Stimulated activated CD4-positive, alpha-beta T cell treated with anti-CD3 and anti-CD28 coated beads, TNF-alpha, amount 100 ng/mL, for 24 hours (primary cell): Measurements from ENCODE around the gene MUC13.

Experiments
- DNase-seq, 3 experiments: peaks; one replicate each; pipeline ENCODE4 v3.0.0-alpha.2; 2020; ENCODE audit warnings: low read depth in 3 of 3

MUC13 gene

DNA sequence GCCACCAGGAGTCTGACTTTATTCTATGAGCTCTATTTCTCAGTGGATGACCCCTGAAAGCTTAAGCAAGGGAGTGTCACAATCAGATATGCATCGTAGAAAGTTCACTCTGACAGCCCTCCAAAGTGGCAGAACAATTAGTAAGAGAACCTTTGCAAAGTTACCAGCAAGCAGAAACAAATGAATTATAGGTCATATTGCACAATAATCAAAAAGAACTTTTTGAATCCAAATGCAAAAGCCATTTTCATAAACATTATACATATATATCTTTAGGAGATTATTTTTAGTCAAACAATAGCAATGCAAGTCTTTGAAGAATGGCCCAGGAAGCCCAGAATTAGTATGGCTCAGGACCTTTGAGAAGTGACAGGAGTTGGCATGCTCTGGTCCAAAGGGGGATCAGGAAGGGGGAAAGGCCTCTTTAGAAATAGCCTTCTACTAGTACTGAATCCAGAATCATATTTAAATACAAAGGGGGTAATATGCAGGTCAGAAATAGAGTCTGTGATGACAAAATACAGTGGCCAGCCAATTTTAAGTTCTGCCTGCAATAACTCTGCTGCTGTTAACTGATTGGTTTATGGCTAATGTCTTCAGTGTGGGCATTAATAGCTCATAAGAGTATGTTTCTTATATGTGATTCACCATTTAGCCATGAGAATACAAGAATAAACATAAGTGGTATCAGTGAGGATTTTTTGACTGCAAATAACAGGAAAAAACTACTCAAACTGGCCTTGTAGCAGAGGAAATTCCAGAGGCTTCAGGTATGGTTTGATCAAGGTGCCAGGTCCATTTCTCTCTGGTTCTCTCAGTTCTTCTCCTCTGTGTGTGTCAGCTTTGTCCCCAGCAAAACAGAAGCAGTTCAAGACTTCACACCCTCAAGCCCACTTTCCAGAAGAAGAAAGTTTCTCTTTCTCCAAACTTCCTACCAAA is 30.4 kb downstream of the MUC13 start:
- no peak for DNase-seq

- no peak for DNase-seq
Observed at GRCh38 chr3:124896824-124897526, 37.6 kb downstream of the MUC13 start.

DNA sequence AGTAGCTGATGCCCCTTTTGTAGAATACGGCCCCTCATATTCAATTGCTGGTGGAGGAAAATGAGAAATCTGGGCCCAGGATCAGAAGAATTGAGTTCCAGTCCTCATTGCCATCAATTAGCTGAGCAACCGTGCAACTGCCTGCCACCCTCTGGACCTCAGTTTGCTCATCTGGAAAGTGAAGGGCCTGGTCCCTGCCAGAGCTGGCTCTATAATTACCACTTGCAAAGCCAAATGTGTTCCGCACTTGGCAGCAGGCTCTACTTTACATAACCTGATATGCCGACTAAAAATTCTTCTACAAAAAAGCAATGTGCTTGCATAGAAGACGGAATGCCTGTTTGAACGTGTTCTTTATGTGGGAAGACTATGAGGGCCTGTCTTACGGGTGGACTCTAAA is 38.8 kb downstream of the MUC13 start:
- no peak for DNase-seq

DNA sequence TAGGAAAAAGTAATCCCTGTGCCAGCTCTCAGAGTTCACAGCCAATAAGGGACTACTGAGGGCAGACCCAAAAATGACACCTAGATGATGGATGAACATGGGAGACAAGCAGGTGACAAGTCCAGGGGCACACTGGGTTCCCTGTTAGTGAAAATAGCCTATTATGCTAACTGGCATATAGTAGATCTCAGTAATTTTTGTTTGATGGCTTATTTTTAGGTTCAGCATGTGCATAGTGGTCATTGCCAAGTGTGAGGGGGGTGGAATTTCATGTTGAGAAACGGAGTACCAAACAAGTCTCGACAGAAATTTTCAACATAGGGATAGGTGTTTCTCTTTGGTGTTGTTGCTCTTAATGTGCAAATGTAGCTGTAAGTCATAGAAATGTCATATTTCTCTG is 41.0 kb downstream of the MUC13 start:
- DNase-seq = no peak

- no peak for DNase-seq
Observed at GRCh38 chr3:124890573-124891190, 43.9 kb downstream of the MUC13 start.

- no peak for DNase-seq
Observed at GRCh38 chr3:124888482-124889441, 45.8 kb downstream of the MUC13 start.

DNA sequence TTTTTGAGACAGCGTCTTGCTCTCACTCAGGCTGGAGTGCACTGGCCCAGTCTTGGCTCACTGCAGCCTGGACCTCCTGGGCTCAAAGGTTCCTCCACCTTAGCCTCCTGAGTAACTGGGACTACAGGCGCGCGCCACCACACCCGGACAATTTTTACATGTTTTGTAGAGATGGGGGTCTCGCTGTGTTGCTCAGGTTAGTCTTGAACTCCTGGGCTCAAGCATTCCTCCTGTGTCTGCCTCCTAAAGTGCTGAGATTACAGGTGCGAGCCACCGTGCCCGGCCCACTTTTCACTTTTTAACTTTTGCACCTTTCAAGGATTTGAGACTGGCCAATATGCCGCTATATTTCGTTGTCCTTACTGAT is 46.6 kb downstream of the MUC13 start:
- no peak for DNase-seq

DNA sequence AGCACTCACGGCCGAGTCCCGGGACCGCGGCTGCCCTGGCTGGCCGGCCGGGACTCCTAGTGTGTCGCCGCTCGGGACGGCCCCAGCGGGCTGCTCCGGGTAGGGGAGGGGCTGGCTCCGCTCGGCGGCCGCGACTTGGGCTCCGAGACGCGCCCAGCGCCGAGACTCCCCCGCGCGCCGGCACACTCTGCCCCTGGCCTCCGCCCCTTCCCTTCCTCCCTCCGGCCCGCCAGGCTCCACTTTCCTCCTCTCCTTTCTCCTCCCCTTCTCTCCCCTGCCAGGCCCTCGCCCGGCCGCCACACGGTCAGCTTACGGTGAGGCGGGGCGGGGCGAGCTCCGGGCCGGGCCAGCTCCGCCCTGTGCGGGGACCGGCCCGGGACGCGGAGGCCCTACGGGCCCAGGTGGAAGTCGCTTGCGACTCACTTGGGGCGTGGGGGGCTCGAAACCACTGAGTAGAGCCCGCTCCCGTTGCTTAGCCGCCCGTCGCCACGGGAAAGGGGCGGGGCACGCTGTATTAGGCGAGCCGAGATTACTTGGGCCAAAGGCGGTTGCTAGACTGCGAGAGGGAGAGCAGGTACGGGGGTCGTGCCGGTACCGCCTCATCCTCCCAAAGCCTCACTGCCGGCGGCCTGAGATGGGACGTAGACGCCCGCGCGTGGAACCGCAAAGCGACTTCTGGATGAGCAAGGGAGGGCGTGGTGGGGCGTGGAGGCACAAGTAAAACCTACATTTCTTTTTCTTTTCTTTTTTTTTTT is 47.2 kb downstream of the MUC13 start, which contains the start of gene ITGB5:
Gene ITGB5, minus strand, starts transcription at position 189 of the 755 bp plus-strand sequence. CDS start 365 bp downstream, outside the sequence.
- DNase-seq = peak in 1 of 3 experiments; percentile 33

DNA sequence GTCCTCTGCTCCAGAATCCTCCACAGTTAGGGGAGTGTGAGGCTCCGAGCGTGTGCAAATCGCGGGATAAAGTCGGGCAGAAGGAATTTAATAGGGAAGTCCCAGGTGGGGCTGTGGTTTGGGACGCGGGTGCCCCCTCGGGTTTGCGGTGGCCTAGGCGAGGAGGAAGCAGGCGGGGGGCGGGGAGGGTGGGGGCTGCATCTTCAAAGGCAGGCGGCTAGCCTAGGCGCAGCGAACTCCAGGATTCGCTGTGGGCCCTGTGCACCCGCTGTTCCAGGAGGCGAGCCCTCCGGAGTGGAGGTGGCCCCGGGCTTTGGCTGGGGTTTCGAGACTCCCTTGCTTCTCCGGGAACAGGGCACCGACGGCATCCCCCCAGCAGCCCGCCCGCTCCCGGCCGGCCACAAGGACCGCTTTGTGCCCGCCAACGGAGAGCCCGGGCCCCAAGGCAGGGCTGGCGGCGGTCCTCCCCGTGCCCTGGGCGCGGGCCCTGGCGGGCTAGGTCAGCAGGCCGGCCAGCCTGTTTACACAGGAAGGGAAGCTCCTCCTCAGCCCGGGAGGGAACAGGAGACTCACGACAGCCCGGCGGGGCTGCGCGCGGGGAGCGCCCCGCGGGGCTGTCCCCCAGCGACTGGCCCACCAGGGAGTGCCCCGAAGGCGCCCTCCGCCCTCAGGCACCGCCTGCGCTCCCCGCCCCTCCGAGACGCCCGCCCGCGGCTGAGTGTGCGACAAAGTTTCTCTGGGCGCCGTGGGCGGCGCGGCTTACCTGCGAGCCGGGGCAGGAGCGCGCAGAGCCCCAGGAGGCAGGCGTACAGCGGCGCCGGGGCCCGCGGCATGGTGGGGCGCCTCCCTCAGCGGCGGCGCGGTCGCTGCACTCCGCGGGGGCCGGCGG is 48.1 kb downstream of the MUC13 start:
- peak in 1 of 3 experiments; percentile 39 for DNase-seq

DNA sequence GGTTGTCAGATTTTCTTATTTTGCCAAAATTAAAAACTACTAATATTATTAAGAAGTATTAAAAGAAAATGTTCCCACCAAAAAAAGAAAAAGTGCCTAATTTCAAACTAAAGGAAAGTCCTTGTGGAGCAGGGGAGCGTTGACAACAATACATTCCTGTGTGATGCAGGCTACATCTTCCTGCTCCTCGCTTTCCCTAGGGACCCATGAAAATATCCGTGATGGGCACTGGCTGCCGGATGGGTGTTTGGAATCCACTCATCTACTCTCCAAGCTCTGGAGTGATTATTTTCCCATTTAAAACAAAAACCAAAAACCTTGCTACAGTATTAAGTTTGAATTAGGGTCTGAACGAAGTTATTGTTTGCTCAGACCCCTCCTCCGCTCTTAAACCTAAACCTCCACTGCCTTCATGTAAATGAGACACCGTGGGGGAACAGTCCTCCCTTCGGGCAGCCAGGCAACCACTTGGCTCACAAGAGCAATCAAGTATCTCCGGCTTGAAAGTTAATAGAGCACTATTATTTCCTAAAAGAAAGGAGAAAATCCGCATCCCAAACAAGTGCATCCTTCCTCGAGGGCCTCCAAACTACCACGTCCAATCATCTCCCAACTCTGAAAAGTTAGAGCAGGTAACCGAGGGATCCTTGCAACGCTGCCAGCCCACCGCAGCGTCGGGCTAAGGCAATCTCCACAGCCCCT is 48.9 kb downstream of the MUC13 start:
- no peak for DNase-seq

DNA sequence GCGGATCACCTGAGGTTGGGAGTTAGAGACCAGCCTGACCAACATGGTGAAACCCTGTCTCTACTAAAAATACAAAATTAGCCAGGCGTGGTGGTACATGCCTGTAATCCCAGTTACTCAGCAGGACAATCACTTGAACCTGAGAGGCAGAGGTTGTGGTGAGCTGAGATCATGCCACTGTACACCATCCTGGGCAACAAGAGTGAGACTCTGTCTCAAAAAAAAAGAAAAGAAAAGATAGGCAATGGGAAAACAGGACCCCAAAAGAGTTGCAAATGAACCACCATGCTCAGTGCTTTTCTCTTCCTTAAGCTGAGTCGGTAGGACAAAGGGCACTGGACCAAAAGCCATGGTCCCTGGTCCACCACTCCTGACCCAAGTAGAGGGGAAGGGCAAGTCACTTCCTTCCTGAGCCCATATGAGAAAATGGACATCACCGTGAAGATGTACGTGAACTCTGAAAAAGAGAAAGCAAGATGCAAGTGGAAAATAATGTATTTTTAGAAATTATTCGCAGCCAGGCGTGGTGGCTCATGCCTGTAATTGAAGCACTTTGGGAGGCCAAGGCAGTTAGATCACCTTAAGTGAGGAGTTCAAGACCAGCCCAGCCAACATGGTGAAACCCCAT is 50.0 kb downstream of the MUC13 start:
- DNase-seq = no peak

DNA sequence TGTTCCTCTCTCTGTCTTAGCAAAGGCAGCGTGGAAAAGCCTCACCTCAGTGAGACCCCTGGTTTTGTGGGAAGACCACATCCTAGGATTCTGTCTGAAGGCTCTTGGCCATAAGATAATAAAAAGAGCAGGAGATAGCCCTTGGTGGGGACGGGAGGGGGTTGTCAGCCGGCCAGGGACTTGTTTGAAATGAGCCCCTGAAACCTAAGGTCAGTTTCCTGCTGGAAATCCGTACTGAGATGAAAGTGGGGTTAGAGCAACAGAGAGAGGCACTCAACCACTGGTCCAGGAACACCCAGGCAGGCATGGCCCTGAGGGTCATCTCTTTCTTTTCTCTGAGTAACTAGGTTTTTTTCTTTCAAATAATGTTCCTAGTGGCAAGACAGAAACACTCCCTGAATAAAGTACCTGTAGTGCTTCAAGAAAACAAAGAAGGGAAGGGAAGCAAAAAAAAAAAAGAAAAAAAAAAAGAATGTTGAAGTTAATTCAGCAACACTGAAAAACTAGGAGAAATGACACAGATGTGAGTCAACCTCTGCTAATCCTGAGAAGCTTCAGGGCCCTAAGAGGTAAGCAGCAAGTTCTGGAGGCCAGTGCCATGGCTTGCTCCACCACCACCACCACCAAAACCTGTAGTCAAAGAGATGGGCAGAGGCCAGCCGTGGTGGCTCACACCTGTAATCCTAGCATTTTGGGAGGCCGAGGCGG is 50.6 kb downstream of the MUC13 start:
- DNase-seq = no peak

DNA sequence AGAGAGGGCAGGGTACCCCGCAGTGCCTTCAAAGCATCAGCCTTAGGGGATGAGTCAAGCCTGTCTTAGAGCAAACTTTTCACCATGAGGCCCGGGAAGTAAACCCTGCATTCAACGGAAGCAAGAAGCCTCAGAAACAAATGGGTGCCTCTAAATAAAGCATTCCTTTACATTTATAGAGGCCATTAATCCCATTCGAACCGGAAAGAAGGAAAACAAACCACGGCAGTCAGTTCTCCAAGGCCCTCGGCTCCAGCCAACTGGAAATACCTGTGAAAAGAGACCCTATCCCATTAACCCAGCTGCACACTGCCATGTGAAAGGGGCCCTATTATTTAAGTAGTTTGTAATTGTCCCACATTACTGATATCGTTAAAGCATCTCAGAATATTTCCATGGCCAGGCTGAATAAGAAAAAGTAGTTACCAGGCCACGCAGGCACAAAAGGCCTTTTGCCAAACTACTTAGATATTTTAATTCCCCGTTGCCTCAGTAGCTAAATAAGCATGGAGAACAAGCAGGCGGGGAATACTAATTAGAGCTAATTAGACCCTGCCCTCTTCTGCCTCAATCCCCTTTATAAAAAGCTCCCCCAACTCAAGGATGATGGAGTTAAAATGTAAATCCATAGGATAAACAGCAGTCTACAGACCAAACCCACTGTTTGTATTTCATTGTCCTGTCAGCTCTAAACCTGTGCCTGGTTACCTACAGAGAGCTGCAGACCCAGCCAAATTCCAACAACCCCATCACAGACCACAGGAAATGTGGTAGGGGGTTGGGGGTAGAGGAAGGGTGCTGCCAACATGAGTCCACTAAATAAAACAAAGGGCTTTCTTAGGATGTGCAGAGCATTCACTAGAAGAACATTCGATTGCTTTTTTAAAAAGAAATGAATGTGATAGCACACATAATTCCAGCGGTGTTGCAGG is 51.5 kb downstream of the MUC13 start:
- no peak for DNase-seq

DNA sequence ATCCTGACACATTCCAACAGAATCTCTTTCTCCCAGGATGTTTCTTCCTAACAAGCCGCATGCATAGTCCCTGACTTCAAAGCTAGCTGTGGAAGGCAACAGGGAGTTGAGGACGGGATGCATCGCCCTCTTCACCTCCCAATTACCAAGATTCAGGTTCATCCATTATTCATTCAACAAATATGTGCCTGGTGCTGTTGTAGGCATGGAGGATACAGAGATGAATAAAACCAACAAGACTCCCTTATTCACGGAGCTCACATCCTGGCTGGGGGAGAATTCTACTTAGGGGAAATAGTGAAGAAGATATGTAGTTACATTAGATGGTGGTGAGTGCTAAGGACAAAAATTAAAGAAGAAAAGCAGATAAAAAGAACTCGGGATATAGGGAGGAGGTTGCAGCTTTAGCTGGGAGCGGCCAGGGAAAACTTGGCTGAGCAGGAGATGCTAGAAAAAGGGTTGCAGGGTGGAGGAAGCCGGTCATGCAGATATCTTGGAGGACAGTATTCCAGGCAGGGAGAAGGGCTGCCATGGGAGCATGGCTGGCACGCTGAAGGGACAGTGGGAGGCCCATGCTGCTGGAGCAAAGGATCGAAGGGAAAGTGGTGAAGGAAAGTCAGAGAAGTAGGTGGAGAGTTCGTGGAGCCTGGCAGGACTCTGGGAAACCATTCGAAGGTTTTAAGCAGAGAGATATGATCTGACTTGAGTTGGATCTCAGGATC is 52.4 kb downstream of the MUC13 start:
- no peak for DNase-seq

- no peak for DNase-seq
Observed at GRCh38 chr3:124879337-124879680, 55.2 kb downstream of the MUC13 start.
